Activated naive CD4-positive, alpha-beta T cell treated with anti-CD3 and anti-CD28 coated beads for 36 hours (primary cell): ENCODE measurements around the gene SSC5D. TPM values are rescaled to one million over a fixed set of nuclear protein-coding genes. Genes with fewer than 3 reads are reported as not detected.

Experiments
- CTCF ChIA-PET: fragments of 350-600 bp; sonication (Branson Sonifier 250); formaldehyde crosslinking; loops from one replicate; lab custom pipeline; 2021; ENCODE audit warnings: antibody characterized with exemption; lab: Charles Lee
- DNase-seq: peaks from one replicate; pipeline ENCODE4 v3.0.0-alpha.2; 2020
- H3K27ac Mint-ChIP-seq: one replicate; pipeline ENCODE4 v1.8.0; 2021; ENCODE audit warnings: mild to moderate bottlenecking, mixed read lengths
- H3K27me3 Mint-ChIP-seq: one replicate; pipeline ENCODE4 v1.8.0; 2021; ENCODE audit warnings: low read depth, mixed read lengths
- H3K36me3 Mint-ChIP-seq: one replicate; pipeline ENCODE4 v1.8.0; 2021; ENCODE audit warnings: low read depth, mixed read lengths
- H3K4me1 Mint-ChIP-seq: one replicate; pipeline ENCODE4 v1.8.0; 2021; ENCODE audit warnings: low read depth, mixed read lengths
- H3K4me3 Mint-ChIP-seq: one replicate; pipeline ENCODE4 v1.8.0; 2021; ENCODE audit warnings: mild to moderate bottlenecking, moderate library complexity, mixed read lengths
- H3K9me3 Mint-ChIP-seq: one replicate; pipeline ENCODE4 v1.8.0; 2021; ENCODE audit warnings: mixed read lengths
- intact Hi-C: fragments of 100-400 bp; cut with micrococcal nuclease; formaldehyde crosslinking; loops from one replicate; pipeline ENCODE4 v1.15.1; 2023
- total RNA-seq, 2 experiments: library from RNA; stranded (reverse); gene quantifications; one replicate each; pipeline ENCODE4 v1.2.3, GENCODE V29; 2021

SSC5D gene
- under 1 TPM; 0.25 to 0.48 TPM for total RNA-seq

DNA sequence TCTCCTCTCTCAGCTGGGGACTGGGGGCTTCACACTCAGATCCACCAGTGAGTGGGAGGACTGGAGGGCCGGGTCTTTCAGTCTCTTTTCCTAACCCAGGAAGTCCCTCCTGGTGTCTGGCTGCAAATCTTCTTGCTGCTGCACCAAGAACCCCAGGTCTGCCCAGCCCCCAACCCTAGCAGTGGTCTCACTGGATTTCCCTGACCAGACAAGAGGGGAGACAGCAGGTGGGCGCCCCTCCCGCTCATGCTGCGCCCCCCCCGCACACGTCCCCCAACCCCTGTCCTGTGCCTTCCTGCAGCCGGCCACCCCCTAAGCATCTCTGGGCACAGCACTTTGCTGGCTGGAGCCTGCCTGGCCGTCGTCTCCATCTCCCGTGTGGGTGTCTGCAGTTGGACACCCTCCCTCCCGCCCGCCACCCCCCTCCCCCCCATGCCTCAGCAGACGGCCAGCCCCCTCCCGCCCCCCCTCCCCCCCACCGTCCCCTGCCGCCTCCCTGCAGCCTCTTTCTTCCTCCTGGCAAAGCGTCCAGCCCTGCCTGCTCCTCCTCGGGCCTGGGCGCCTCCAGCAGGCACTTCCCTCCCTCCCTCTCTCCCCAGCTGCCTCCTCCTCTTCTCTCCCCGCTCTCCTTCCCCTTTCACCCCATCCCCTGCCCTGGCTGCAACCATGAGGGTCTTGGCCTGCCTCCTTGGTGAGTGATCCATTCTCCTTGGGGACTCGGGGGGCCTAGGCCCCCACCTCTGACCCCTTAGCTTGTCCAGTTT, at the start of gene SSC5D:
TSS of gene SSC5D (plus strand) at position 513 of the 764 bp plus-strand sequence. CDS start at position 667, 154 bp downstream.
- intact Hi-C loops, result no loop called here
- Mint-ChIP-seq H3K27me3 (peaks cover 8% of the 10 kb centered on the region), H3K27ac (no peak within 1 kb of the TSS), H3K4me3 (no peak within 1 kb of the TSS), H3K36me3 (no peaks in the 10 kb centered on the region), H3K4me1 (peaks cover 17% of the 10 kb centered on the region), H3K9me3 (no peaks in the 10 kb centered on the region)
- no peak for DNase-seq
- CTCF ChIA-PET, result interaction anchor here (3.7 kb wide), 1 partner anchor 16 kb away, joined by 16 read pairs; no protein-coding TSS in a partner anchor

DNA sequence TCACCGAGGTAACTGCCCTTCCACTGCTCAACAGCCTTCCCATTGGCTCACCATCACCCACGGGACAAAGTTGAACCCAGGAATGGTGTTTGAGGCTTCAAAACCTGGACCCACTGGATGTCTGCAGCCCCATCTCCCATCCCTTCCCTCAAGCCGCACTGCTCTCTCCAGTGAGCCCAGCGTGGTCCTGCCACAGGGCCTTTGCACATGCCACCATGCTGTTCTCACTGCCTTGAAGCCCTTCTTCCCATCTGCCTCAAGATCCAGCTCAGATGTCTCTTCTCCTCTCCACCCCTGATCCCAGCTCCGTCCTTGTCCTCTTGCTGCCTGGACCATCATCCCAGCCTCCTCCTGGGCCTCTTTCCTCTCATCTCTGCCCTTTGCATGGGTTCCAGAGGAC, 49.2 kb upstream of the SSC5D start:
- no peak for DNase-seq
- Mint-ChIP-seq H3K9me3 (no peaks in the 10 kb centered on the region), H3K4me1 (peaks cover 18% of the 10 kb centered on the region), H3K27me3 (peaks cover 59% of the 10 kb centered on the region), H3K4me3 (no peak overlapping the region), H3K36me3 (no peaks in the 10 kb centered on the region), H3K27ac (no peak overlapping the region)
- intact Hi-C loops, result no loop called here
- CTCF ChIA-PET, result interaction anchor here (0.6 kb wide), 1 partner anchor 1478 kb away, joined by 3 read pairs; no protein-coding TSS in a partner anchor

DNA sequence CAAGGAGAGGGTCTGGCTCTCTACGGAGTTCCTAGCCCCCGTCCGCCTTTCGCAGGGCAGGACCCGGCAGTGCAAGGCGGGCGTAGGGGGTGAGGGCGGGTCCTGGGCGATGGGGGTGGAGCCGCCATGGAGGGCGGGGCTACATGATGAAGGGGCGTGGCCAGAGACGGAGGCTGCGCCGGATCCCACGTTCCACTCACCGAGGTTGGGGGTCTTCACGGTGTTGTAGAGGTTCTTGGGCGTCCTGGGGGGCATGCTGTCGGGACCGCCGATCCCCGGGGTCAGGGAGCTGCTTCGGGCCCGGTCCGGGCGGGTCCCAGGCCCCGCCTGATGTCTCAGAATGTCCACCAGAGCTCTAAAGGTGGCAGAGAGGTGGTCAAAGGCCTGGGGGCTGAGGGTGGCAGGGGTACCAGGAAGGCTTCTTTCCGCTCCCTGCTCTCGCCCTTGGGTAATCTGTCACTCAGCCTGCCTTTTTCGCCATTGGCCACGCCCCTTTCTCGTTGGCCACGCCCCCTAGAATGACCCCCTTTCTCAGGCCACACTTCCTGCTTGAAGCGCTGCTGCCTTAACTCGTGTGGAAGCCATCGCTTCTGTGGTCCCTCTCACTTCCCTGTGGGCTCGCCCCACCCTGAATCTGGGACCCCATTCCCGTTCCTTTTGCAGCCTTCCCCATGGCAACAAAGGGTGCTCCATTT, 47.7 kb upstream of the SSC5D start:
- no peaks in the 10 kb centered on the region for H3K9me3 Mint-ChIP-seq
- peaks cover 18% of the 10 kb centered on the region for H3K4me1 Mint-ChIP-seq
- H3K36me3 Mint-ChIP-seq, result no peaks in the 10 kb centered on the region
- H3K27ac Mint-ChIP-seq, result no peak overlapping the region
- CTCF ChIA-PET, result no interaction called here
- H3K27me3 Mint-ChIP-seq, result peaks cover 72% of the 10 kb centered on the region
- intact Hi-C loops, result no loop called here
- no peak overlapping the region for H3K4me3 Mint-ChIP-seq
- no peak for DNase-seq

DNA sequence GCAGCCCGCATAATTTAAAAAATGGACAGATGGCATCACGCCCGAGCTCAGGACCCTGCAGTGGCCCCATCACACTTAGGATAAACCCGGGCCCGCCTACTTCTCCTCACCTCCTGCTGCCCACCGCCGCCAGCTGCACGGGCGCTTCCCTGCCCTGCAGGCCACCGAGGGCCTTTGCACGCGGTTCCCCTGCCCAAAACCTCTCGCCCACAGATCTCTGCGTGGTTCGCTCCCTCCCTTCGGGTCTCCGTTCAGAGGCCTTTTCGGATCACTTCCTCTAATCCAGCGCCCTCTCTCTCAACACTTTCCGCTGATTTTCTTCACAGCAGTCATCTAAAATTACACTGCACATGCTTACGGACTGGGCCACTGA, 46.9 kb upstream of the SSC5D start:
- Mint-ChIP-seq H3K27ac (no peak overlapping the region), H3K9me3 (no peaks in the 10 kb centered on the region), H3K36me3 (no peaks in the 10 kb centered on the region), H3K27me3 (peaks cover 75% of the 10 kb centered on the region), H3K4me1 (peaks cover 18% of the 10 kb centered on the region), H3K4me3 (no peak overlapping the region)
- CTCF ChIA-PET, result no interaction called here
- intact Hi-C loops, result no loop called here
- no peak for DNase-seq

DNA sequence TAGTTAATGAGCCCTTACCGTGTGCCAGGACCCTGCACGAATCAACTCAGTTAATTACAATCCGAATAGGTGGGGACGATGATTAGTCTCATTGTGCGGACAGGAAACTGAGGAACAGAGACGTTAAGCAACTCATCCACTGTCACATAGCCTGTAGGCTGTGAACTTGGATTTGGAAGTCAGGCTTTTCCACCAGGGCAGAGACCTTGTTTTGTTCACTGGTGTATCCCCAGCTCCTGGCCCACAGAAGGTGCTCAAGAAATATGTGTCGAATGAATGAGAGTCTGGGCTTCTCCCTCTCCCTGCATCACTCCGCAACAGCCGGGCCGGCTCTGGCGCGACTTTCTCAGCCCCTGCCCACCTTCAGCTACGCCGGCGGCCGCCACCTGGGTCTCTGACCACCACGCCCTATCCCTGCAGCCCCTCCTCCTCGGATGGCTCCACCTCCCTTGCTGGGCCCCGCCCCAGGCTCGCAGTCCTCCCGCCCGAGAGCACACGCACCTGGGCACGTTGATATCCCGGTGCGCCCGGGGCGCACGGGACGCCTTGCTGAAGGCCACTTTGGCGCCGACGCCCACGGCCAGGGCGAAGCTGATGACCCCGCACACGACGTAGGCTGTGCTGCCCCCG, 46.4 kb upstream of the SSC5D start:
- DNase-seq, result no peak
- H3K4me3 Mint-ChIP-seq, result no peak overlapping the region
- H3K36me3 Mint-ChIP-seq, result no peaks in the 10 kb centered on the region
- H3K9me3 Mint-ChIP-seq, result no peaks in the 10 kb centered on the region
- H3K4me1 Mint-ChIP-seq, result peaks cover 18% of the 10 kb centered on the region
- H3K27me3 Mint-ChIP-seq, result peaks cover 71% of the 10 kb centered on the region
- intact Hi-C loops, result no loop called here
- H3K27ac Mint-ChIP-seq, result no peak overlapping the region
- CTCF ChIA-PET, result no interaction called here

DNA sequence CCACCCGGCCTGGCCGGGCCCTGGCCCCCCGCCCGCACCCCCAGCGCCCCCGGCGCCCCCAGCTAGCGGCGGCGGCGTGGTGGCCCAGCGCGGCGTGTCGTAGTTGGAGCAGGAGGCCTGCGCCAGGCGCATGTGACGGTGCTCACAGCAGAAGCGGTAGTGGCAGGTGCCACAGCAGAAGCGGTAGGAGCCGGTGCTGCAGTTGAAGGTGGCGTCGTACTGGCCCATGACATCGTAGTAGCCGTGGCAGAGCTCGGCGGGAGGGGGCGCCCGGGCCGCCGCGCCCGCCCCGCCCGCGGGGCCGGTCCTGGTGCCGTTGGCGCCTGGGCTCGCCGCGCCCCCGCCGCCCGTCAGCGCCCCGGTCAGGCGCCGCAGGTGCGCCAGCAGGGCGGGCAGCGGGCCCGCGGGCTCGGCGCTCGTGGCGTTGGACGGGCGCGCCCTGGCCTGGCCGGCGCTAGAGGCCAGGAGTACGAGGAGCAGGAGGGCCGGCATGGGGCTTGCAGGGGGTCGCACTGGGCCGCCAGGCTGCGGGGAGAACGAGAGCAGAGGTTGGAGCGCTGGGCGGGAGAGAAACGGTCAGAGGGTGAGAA, 45.8 kb upstream of the SSC5D start:
- H3K27me3 Mint-ChIP-seq, result peaks cover 65% of the 10 kb centered on the region
- CTCF ChIA-PET, result no interaction called here
- no peak overlapping the region for H3K27ac Mint-ChIP-seq
- peaks cover 18% of the 10 kb centered on the region for H3K4me1 Mint-ChIP-seq
- no peaks in the 10 kb centered on the region for H3K9me3 Mint-ChIP-seq
- intact Hi-C loops, result no loop called here
- no peak overlapping the region for H3K4me3 Mint-ChIP-seq
- H3K36me3 Mint-ChIP-seq, result no peaks in the 10 kb centered on the region
- no peak for DNase-seq

DNA sequence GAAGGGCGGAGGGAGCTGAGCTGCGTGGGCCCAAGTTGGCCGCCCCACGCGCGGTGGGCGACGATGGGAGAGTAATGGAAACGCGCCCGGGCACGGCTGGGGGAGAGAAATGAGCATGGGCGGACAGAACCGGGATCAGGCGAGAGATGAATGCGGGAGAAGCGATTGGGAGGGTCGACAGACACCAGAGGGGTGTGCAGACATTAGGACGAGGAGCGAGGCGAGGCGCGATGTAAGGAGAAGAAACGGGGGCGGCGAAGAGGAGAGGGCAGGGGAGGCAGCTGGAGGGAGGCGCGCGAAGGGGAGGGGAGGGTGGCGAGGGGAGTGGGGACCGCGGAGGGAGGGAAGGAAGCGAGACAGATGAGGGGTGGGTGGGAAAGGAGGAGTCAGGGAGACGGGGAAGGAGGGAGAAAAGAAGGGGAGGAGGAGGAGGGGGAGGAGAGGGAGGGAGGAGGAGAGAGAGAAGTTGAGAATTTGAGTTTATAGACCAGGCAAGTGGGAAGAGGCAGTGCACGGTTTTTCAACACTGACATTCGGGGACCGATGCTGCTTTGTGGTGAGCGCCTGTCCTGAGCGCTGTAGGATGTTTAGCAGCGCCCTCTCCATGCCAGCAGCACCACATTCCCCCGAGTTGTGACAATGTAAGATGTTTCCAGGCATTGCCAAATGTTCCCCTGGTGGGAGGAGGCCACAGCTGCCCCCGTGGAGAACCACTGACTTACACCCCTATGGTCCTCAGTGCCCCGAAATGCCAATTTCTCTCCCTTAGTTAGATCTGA, 45.0 kb upstream of the SSC5D start, which contains the start of gene SHISA7:
TSS of gene SHISA7 (minus strand) at position 256 of the 779 bp plus-strand sequence. CDS start 437 bp downstream, outside the sequence.
- Mint-ChIP-seq H3K4me3 (no peak within 1 kb of the TSS), H3K27ac (no peak within 1 kb of the TSS), H3K4me1 (peaks cover 18% of the 10 kb centered on the region), H3K27me3 (peaks cover 61% of the 10 kb centered on the region), H3K36me3 (no peaks in the 10 kb centered on the region), H3K9me3 (no peaks in the 10 kb centered on the region)
- CTCF ChIA-PET, result interaction anchor here (0.6 to 1.3 kb wide), 2 partner anchors 15 to 24 kb away, joined by 3 to 4 read pairs; no protein-coding TSS in a partner anchor
- intact Hi-C loops, result no loop called here
- no peak for DNase-seq

DNA sequence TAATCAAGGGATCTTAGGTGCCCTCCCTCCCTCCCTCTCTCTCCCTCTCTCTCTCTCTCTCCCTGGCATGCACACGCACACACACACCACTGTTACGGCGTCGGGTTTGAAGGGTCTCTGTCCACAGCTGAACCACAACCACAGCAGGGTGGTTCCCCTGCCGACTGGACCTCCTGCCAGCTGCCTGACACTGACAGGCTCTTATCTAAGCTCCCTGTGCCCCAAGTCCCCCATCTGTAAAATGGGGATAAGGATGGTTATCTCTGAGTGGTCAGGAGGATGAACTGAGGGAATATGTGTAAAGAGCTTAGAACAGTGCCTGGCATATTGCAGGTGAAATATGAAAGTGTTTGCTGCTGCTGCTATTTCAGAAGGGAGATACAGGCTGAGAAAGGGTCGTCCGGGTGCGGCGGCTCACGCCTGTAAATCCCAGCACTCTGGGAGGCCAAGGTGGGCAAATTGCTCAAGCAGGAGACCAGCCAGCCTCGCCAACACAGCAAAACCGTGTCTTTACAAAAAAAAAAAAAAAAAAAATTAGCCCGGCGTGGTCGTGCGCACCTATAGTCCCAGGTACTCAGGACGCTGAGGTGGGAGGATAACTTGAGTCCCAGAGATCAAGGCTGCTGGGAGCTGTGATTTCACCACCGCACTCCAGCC, 44.3 kb upstream of the SSC5D start:
- CTCF ChIA-PET, result interaction anchor here (0.6 to 1.3 kb wide), 2 partner anchors 16 to 23 kb away, joined by 3 to 4 read pairs; no protein-coding TSS in a partner anchor
- Mint-ChIP-seq H3K4me1 (peaks cover 18% of the 10 kb centered on the region), H3K4me3 (no peak overlapping the region), H3K9me3 (no peaks in the 10 kb centered on the region), H3K27me3 (peaks cover 54% of the 10 kb centered on the region), H3K27ac (no peak overlapping the region), H3K36me3 (no peaks in the 10 kb centered on the region)
- intact Hi-C loops, result no loop called here
- no peak for DNase-seq

DNA sequence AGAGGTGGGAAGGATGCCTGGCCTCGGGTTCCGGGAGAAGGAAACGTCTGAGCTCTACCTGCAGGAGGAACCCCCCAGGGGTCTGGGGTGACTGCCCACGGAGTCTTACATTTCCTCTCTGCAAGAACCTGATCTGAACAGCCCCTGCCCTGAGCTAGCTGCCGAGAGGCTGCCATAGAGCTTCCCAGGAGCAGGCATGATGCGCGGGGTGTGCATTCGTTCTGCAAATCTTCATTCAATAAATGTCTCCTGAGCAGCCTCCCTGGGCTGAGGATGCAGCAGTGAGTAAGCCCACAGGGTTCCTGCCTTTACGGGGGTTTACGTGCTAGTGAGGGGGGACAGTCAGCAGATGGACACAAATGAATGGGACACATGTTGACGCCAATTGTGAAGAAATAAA, 43.6 kb upstream of the SSC5D start:
- intact Hi-C loops, result no loop called here

DNA sequence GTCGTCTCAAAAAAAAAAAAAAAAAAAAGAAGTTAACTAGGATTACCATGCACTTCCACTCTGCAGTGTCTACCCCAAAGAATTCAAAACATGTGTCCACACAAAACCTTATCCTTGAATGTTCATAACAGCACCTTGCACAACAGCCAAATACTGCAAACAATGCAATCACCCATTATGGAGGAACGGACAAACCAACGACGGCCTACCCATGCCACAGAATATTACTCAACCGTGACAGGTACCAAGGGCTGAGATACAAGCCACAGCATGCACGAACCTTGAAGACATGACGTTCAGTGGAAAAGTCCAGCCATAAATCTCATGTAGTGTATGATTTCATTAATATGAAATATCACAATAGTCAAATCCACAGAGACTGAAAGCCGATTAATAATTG, 42.2 kb upstream of the SSC5D start:
- no peak overlapping the region for H3K27ac Mint-ChIP-seq
- H3K36me3 Mint-ChIP-seq, result no peaks in the 10 kb centered on the region
- CTCF ChIA-PET, result no interaction called here
- H3K9me3 Mint-ChIP-seq, result no peaks in the 10 kb centered on the region
- intact Hi-C loops, result no loop called here
- peaks cover 19% of the 10 kb centered on the region for H3K4me1 Mint-ChIP-seq
- H3K27me3 Mint-ChIP-seq, result peaks cover 47% of the 10 kb centered on the region
- no peak for DNase-seq
- no peak overlapping the region for H3K4me3 Mint-ChIP-seq

More for the DNA sequence above, 43.6 kb upstream of the SSC5D start:
- CTCF ChIA-PET, result interaction anchor here (1.0 kb wide), 1 partner anchor 59 kb away, joined by 4 read pairs; no protein-coding TSS in a partner anchor
- DNase-seq, result no peak
- no peaks in the 10 kb centered on the region for H3K9me3 Mint-ChIP-seq
- peaks cover 47% of the 10 kb centered on the region for H3K27me3 Mint-ChIP-seq
- no peak overlapping the region for H3K4me3 Mint-ChIP-seq
- peaks cover 18% of the 10 kb centered on the region for H3K4me1 Mint-ChIP-seq
- H3K36me3 Mint-ChIP-seq, result no peaks in the 10 kb centered on the region
- no peak overlapping the region for H3K27ac Mint-ChIP-seq

DNA sequence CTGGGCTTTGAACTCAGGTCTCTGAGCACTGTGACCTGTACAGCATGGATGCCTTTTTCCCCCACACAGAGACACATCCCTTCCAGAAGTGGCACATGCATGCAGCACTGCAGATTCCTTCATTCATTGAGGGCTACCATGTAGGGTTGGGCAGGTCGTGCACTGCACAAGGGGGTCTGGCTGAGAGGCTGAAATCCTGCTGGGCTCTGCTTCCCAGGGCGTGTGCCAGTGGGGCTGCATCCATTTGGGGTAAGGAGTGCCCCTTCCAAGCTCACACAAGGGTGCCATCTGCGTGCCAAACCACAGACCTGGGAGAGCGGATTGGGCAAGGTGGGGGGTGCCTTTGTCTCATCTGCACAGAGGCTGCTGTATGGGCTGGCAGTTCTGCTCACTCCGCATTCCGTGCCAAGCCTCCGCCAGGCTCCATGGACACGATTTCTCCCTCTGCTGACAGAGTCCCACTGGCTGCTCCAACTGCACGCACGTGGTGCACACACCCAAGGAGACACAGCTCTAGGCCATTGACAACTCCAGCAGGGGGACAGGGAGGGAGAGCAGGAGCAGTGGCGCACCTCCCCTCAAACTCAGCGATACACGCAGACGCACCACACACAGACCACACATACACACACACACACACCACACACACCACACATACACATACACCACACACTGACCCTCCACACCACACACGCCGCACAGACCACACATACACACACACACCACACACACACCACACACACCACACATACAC, 40.6 kb upstream of the SSC5D start:
- Mint-ChIP-seq H3K36me3 (no peaks in the 10 kb centered on the region), H3K9me3 (no peaks in the 10 kb centered on the region), H3K4me1 (peaks cover 13% of the 10 kb centered on the region), H3K4me3 (no peak overlapping the region), H3K27ac (no peak overlapping the region), H3K27me3 (peaks cover 45% of the 10 kb centered on the region)
- CTCF ChIA-PET, result no interaction called here
- DNase-seq, result no peak
- intact Hi-C loops, result no loop called here
